K562 (cell line): ENCODE results near the gene FBXL13. TPM values are rescaled to one million over a fixed set of nuclear protein-coding genes. Genes with fewer than 3 reads are reported as not detected.
"Not testable (repeated sequence)": the region's sequence is repeated elsewhere in the genome, so short reads cannot be mapped to it uniquely, and the experiment has no call there.

Experiments
- ATAC-seq: fragments of 200-7000 bp; cut with Tn5 transposase; 3 replicates; pipeline ENCODE4 v1.9.1; 2020; ENCODE audit warnings: moderate library complexity
- BruUV-seq: library from RNA; stranded (reverse); fragments of 400-500 nt; replicated peaks from 2 replicates; lab custom pipeline; 2021; lab: Mats Ljungman, UMichigan
- CTCF ChIA-PET: fragments of 300-600 bp; formaldehyde crosslinking; extraction: SDS; loops from one replicate; lab custom pipeline; 2021; ENCODE audit warnings: low intra/inter-chr PET ratio; lab: Yijun Ruan, JAX
- POLR2A ChIA-PET: fragments of 300-600, 350-650 bp; sonication (Branson Sonifier 250); formaldehyde crosslinking; extraction: SDS; loops from one replicate; lab custom pipeline; 2021; ENCODE audit warnings: antibody characterized with exemption, inconsistent platforms; lab: Yijun Ruan, JAX
- DNase-seq, 4 experiments: peaks; one replicate each; pipeline versions ENCODE4 v3.0.0 to v3.0.0-alpha.2; 2011 to 2018; ENCODE audit warnings: low spot score in 3 of 4, mixed read lengths in 3 of 4; ENCODE audit errors: extremely low read depth in 1 of 4
- FAIRE-seq: peaks from 2 replicates; lab custom pipeline; 2011; peaks lifted over from hg19 to GRCh38; lab: Jason Lieb, UNC
- H2AFZ ChIP-seq: 2 replicates; pipeline ENCODE4 v1.6.0; 2011; ENCODE audit warnings: low read depth, low read length, control low read depth, inconsistent platforms
- H3K27ac ChIP-seq: fragments of 200-600 bp; 3 replicates; pipeline ENCODE4 v1.8.0; 2011; ENCODE audit warnings: low read depth, mild to moderate bottlenecking, control low read depth, inconsistent platforms, low read length, moderate library complexity, mixed read lengths; ENCODE audit errors: extremely low read depth
- H3K27me3 ChIP-seq, 2 experiments: fragments of 300-600 bp in 1 of 2; 2 replicates in 1 of 2; 3 replicates in 1 of 2; pipeline versions ENCODE4 v1.6.0 to v1.8.0; 2011; ENCODE audit warnings: inconsistent platforms in 2 of 2, low read length in 2 of 2, mild to moderate bottlenecking in 1 of 2, mixed read lengths in 1 of 2, moderate library complexity in 1 of 2; ENCODE audit not compliant: control insufficient read depth in 2 of 2, insufficient read depth in 2 of 2
- H3K36me3 ChIP-seq: fragments of 300-600 bp; 3 replicates; pipeline ENCODE4 v1.8.0; 2011; ENCODE audit warnings: mild to moderate bottlenecking, low read length, inconsistent platforms; ENCODE audit not compliant: control insufficient read depth, insufficient read depth
- H3K4me1 ChIP-seq, 2 experiments: fragments of 200-600 bp in 1 of 2; replicated peaks in 1 of 2; 2 replicates in 1 of 2; 3 replicates in 1 of 2; pipeline versions ENCODE4 v1.5.1 to v1.8.0; 2011; ENCODE audit warnings: inconsistent platforms in 2 of 2, low read length in 2 of 2, mild to moderate bottlenecking in 1 of 2, mixed read lengths in 1 of 2, moderate library complexity in 1 of 2; ENCODE audit not compliant: control insufficient read depth in 2 of 2, insufficient read depth in 2 of 2
- H3K4me2 ChIP-seq: 2 replicates; pipeline ENCODE4 v1.6.1; 2011; ENCODE audit warnings: low read length, control low read depth, inconsistent platforms, mixed read lengths; ENCODE audit not compliant: insufficient read depth
- H3K4me3 ChIP-seq: fragments of 200-600 bp; sonication (generic), shearing (Covaris generic); 2 replicates; pipeline ENCODE4 v1.5.1; 2016; ENCODE audit warnings: control low read depth, inconsistent platforms
- H3K79me2 ChIP-seq: fragments of 200-600 bp; 3 replicates; pipeline ENCODE4 v1.8.0; 2011; ENCODE audit warnings: low read length, inconsistent platforms; ENCODE audit not compliant: control insufficient read depth, insufficient read depth
- H3K9ac ChIP-seq, 2 experiments: 2 replicates each; pipeline versions ENCODE4 v1.6.0 to v1.6.1; 2011; ENCODE audit warnings: low read depth in 2 of 2, low read length in 2 of 2, control low read depth in 1 of 2, inconsistent platforms in 1 of 2, mild to moderate bottlenecking in 1 of 2, mixed read lengths in 1 of 2; ENCODE audit not compliant: insufficient read depth in 1 of 2
- H3K9me1 ChIP-seq: one replicate; pipeline ENCODE4 v1.6.0; 2011; ENCODE audit warnings: inconsistent platforms, mild to moderate bottlenecking, low read length, moderate library complexity; ENCODE audit not compliant: control insufficient read depth, insufficient read depth
- H3K9me3 ChIP-seq: replicated peaks from 2 replicates; pipeline ENCODE4 v1.5.1; 2011; ENCODE audit warnings: low read depth, low read length, inconsistent platforms; ENCODE audit not compliant: control insufficient read depth, insufficient read depth
- H4K20me1 ChIP-seq: replicated peaks from 2 replicates; pipeline ENCODE4 v1.6.1; 2011; ENCODE audit warnings: low read length, inconsistent platforms, mixed read lengths; ENCODE audit not compliant: control insufficient read depth, insufficient read depth
- C11orf30 ChIP-seq: fragments of 450-650 bp; IDR thresholded peaks from 2 replicates; pipeline ENCODE4 v1.6.1; 2016; ENCODE audit warnings: low read depth, mild to moderate bottlenecking
- DDX20 ChIP-seq: fragments of 450-650 bp; IDR thresholded peaks from 2 replicates; pipeline ENCODE4 v1.6.1; 2016; ENCODE audit warnings: missing genetic modification characterization, low read depth, mild to moderate bottlenecking, missing compliant biosample characterization, moderate library complexity
- GABPA ChIP-seq: fragments of 200-800 bp; sonication (Bioruptor generic); conservative IDR thresholded peaks from 2 replicates; pipeline ENCODE4 v1.6.1; 2016; ENCODE audit warnings: low read depth, missing genetic modification characterization, missing compliant biosample characterization
- GATAD2A ChIP-seq: fragments of 450-650 bp; IDR thresholded peaks from 2 replicates; pipeline ENCODE4 v1.6.1; 2017
- HNRNPH1 ChIP-seq: fragments of 200-400 bp; formaldehyde crosslinking; optimal IDR thresholded peaks from 2 replicates; pipeline ENCODE3; 2017; ENCODE audit warnings: low read depth, mild to moderate bottlenecking, low read length, moderate library complexity
- KLF10 ChIP-seq: fragments of 250-450 bp; sonication (Bioruptor Pico); IDR thresholded peaks from 2 replicates; pipeline ENCODE4 v1.6.1; 2021; ENCODE audit warnings: matching md5 sums
- MAFF ChIP-seq: IDR thresholded peaks from 2 replicates; pipeline ENCODE4 v1.6.1; 2012; ENCODE audit warnings: low read length, improper control_type of control experiment
- MAFG ChIP-seq: fragments of 450-650 bp; conservative IDR thresholded peaks from 2 replicates; pipeline ENCODE4 v1.6.1; 2016; ENCODE audit warnings: missing genetic modification characterization, missing compliant biosample characterization
- MAFK ChIP-seq: IDR thresholded peaks from 2 replicates; pipeline ENCODE4 v1.6.1; 2011; ENCODE audit warnings: low read length, improper control_type of control experiment
- ZNF316 ChIP-seq: fragments of 450-650 bp; IDR thresholded peaks from 2 replicates; pipeline ENCODE4 v1.6.1; 2016
- ZNF444 ChIP-seq: fragments of 250-450 bp; sonication (Bioruptor Pico); IDR thresholded peaks from 2 replicates; pipeline ENCODE4 v1.4.0; 2020; ENCODE audit warnings: mild to moderate bottlenecking, moderate library complexity
- ZNF584 ChIP-seq: fragments of 200-800 bp; sonication (Bioruptor generic); IDR thresholded peaks from 2 replicates; pipeline ENCODE4 v1.6.1; 2016; ENCODE audit warnings: low read depth, mild to moderate bottlenecking, missing genetic modification characterization, missing compliant biosample characterization
- ZNF766 ChIP-seq: fragments of 200-800 bp; sonication (Bioruptor generic); conservative IDR thresholded peaks from 2 replicates; pipeline ENCODE4 v1.6.1; 2016; ENCODE audit warnings: missing genetic modification characterization, missing compliant biosample characterization
- WGBS: fragments of 100-300 bp; shearing (Covaris generic); methylation state at CpG from one replicate; pipeline ENCODE4 v1.1.6; 2016; ENCODE audit warnings: low coverage, mixed read lengths; ENCODE audit not compliant: insufficient coverage; ENCODE audit errors: missing lambda C conversion rate; 5-methylcytosine and 5-hydroxymethylcytosine counted together
- in situ Hi-C: fragments of 300-500 bp; cut with MboI; formaldehyde crosslinking; loops from 4 replicates; pipeline ENCODE4 v1.15.0; 2018; ENCODE audit warnings: inconsistent platforms, mixed read lengths
- intact Hi-C: fragments of 100-400 bp; cut with micrococcal nuclease; formaldehyde crosslinking; loops from 2 replicates; pipeline ENCODE4 v1.14.2; 2022
- polyA plus RNA-seq, 8 experiments: library from polyadenylated mRNA; depleted of rRNA in 4 of 8; stranded (reverse) in 5 of 8; unstranded in 3 of 8; fragments of >200 nt; fragmentation: Nextera tagmentation in 2 of 8; fragmentation: Illumina TruSeq in 1 of 8; extraction: Ambion mirVana in 2 of 8; extraction: Trizol in 1 of 8; gene quantifications; 2 replicates each; pipeline versions ENCODE4 v1.2.1 to v1.2.3, GENCODE V29; 2011 to 2014; ENCODE audit warnings: inconsistent platforms in 1 of 8, missing spikeins in 1 of 8
- total RNA-seq, 7 experiments: library from RNA; depleted of rRNA in 6 of 7; stranded (reverse); fragments of >200 nt in 6 of 7; fragmentation: Illumina TruSeq in 2 of 7; extraction: Trizol in 2 of 7; gene quantifications; 2 replicates each; pipeline versions ENCODE4 v1.2.1 to v1.2.3, GENCODE V29; 2011 to 2021; ENCODE audit warnings: low replicate concordance in 1 of 7

Gene FBXL13
- total and polyA plus RNA-seq, 9 of the 15 experiments (the other 6 are each of a cell fraction or from before 2014, with no cell fraction given): 16.3 to 55.0 (median 25.4) TPM

DNA sequence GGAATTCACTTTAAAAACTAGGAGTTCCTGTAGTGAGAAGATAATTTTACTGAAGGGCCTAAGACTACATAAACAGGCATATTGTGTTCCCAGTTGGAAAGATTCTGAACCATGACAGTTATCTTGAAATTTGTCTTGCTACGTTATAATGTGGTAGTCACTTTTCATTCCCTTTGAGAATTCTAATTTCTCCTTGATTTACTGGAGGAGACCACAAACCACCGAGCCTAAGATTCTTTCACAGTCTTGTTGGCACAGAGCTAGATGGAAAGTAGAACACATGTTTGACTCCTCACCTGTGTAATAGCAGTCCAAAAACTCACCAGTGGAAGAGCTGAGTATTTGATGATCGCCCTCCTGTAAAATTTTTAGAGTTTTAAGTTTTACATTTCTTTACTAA, 5.2 kb upstream of the FBXL13 start (continued):
- TF ChIP-seq GABPA (tag): no peak
- TF ChIP-seq ZNF444 (CRISPR knock-in tag): no peak
- TF ChIP-seq HNRNPH1: no peak

DNA sequence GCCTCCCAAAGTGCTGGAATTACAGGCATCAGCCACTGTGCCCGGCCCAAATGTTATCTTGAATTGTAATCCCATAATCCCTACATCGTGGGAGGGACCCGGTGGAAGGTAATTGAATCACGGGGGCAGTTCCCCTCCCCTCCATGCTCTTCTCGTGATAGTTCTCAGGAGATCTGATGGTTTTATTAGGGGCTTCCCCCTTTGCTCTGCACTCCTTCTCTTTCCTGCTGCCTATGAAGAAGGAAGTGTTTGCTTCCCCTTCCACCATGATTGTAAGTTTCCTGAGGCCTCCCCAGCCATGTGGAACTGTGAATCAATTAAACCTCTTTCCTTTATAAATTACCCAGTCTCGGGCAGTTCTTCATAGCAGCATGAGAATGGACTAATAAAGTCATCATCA, 3.6 kb upstream of the FBXL13 start:
- H3K9me3 ChIP-seq, H3K9me1 ChIP-seq, in situ Hi-C loops, ATAC-seq, H3K27ac ChIP-seq, FAIRE-seq, DNase-seq, POLR2A ChIA-PET, H4K20me1 ChIP-seq, H3K27me3 ChIP-seq, BruUV-seq, intact Hi-C loops, H3K4me3 ChIP-seq, CTCF ChIA-PET, H2AFZ ChIP-seq, H3K4me1 ChIP-seq, H3K9ac ChIP-seq, H3K4me2 ChIP-seq: not testable (repeated sequence)
- 0 out of 2 replicates have a peak, but pooled peaks have one; percentile 34 for TF ChIP-seq ZNF766 (CRISPR knock-in tag)
- Histone ChIP-seq H3K36me3 (peaks cover 38% of the 10 kb centered on the region; the same call in 2 of the 3 replicates), H3K79me2 (peaks cover 51% of the 10 kb centered on the region)
- 38% methylated on average over 5 of the region's 6 CpGs for WGBS

DNA sequence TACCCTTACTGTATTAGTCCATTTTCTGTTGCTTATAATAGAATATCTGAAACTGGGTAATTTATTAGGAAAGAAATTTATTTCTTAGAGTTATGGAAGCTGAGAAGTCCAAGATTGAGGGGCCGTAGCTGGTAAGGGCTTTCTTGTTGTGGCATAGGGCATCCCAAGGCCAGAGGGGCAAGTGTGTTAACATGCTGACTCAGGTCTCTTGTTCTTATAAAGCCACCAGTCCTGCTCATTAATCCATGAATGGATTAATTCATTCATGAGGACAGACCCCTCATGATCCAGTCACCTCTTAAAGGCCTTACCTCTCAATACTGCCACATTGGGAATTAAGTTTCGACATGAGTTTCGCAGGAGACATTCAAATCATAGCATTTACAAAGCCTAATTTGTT, 2.7 kb upstream of the FBXL13 start:
- H3K79me2 ChIP-seq: peaks cover 51% of the 10 kb centered on the region
- no peaks in the 10 kb centered on the region for H3K9me1 ChIP-seq
- no peaks in the 10 kb centered on the region for H4K20me1 ChIP-seq
- H3K27ac ChIP-seq: no peak overlapping the region
- in situ Hi-C loops (no loop called here), intact Hi-C loops (no loop called here)
- no peak overlapping the region for H3K4me3 ChIP-seq
- no peak overlapping the region for H3K9ac ChIP-seq
- no peaks in the 10 kb centered on the region for H3K27me3 ChIP-seq
- DNase-seq (no peak), FAIRE-seq (no peak), ATAC-seq (no peak)
- no TSS peak for BruUV-seq
- CTCF ChIA-PET: no interaction called here
- no peak overlapping the region for H3K4me2 ChIP-seq
- H3K9me3 ChIP-seq: no peaks in the 10 kb centered on the region
- no peak overlapping the region for H2AFZ ChIP-seq
- POLR2A ChIA-PET: no interaction called here
- peaks cover 30% of the 10 kb centered on the region; the same call in 2 of the 3 replicates for H3K36me3 ChIP-seq
- peaks cover 6 to 8% of the 10 kb centered on the region in 2 experiments; a peak in 4 of 5 replicates for H3K4me1 ChIP-seq
- WGBS: 94% methylated on average over 3 of the region's 3 CpGs
- TF ChIP-seq DDX20: no peak
- peak; percentile 34; the same call in 1 of the 2 replicates for TF ChIP-seq MAFF
- peak; percentile 78 for TF ChIP-seq ZNF316
- TF ChIP-seq MAFG (tag): peak; percentile 54
- TF ChIP-seq C11orf30: peak; percentile 77
- TF ChIP-seq MAFK: peak; percentile 21; the same call in 1 of the 2 replicates
- TF ChIP-seq GATAD2A: no peak
- TF ChIP-seq ZNF584: no peak
- TF ChIP-seq KLF10 (CRISPR knock-in tag): no peak
